Measurements from ENCODE around the gene LMO4.

LMO4 gene

DNA sequence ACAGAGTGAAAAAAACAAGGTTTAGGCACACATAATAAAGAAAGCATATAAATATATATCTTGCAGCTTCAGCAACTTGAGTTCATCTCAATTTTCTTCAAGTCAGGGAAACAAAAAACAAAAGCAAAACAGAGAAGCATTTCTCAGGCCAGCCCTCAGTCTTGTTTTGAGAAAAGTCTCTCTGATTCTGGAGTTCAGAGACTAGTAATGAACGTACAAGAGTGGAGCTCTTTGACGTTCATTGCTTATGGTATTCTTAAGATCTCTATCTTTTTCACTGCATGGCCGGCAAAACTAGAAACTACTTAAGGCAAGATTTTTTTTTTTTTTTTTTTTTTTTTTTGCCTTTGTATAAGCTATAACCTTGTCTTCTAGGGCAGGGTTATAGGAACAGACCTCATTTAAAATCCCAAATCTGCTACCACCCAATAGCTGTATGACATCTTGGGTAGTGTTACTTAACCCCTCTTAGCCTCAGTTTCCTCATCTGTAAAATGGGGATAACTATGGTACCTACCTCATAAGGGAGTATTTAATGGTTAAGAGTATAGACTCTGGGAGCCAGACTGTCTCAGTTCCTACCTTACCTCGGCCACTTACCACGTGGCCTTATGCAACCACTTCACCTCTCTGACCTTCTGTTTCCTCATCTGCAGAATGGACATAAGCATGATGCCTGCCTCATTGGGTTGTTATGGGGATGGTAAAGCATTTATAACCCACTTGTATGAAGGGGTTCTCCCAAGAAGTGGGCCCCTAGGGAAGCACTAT, 33.6 kb downstream of the LMO4 start:
- DNase-seq, result peak in 1 of 5 experiments; percentile 85

GRCh38 chr1:87362834-87363426, 34.2 kb downstream of the LMO4 start:
- DNase-seq, result no peak

GRCh38 chr1:87367549-87367948, 38.9 kb downstream of the LMO4 start:
- DNase-seq, result no peak

DNA sequence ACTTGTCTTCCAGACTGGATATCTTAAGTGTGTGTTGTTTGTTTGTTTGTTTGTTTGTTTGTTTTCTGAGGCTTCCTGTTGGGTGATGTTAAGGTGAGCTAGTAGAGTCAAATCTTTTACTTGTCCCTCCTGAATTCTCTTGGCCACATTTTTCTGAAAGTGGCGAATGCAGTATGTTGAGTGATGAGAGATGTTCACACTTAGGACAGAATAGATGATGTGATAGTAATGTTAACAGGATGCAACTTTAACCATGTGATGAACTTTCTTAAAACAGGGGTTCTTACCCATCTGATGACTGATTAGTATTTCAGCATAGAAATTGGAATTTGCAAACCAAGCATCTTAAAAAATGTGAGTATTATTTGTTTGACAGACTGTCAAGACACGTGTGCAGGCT, 40.2 kb downstream of the LMO4 start:
- DNase-seq, result peak in 1 of 5 experiments; percentile 7

DNA sequence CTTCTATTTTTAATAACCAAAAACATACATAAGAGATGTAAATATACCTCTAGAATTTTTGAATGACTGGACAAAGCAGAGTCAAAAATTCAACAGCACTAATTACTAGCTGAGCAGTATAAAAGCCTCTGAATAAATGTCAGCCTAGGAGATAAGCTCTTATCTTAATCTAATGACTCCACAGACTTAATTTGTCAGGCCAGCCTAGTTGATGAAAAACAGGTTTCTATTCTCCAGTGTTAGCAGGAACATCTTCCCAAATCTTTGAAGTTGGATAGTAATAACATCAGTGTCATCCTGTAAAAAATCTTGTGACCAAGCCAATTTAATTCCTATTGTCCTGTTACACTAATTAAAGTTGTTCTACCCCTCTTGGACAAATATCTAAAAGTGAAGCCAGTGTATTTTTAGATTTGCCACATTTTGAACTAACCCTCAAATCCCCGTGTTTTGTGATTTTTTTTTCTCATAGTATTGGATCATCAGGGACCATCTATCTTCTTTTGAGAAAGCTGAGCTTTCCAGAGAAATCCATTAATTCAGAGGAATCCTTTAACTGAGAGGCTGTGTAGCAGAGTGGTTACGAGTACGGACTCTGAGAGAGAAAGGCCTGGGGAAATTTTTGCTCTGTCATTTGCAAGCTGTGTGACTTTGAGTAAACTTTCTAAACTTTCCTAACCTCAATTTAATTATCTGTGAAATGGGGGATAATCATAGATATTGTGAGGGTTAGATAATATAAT, 41.2 kb downstream of the LMO4 start:
- DNase-seq, result no peak

GRCh38 chr1:87370544-87370943, 41.9 kb downstream of the LMO4 start:
- no peak for DNase-seq

DNA sequence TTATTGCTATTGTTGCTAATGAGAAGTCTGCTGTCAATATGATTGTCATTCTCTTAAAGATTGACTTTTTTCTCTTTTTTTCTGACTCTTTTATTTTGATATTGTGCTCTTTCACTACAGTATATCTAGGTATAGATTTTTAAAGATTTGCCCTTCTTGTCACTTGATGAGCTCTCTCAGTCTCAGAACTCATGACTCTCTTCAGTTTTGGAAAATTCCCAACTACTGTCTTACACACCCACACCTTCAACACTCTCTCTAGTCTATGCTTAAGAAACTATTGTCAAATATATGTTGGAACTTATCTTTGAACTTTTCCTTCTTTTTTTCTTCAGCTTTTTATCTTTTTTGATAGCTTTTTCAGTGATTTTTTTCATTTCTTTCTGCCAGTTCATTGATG, 50.6 kb downstream of the LMO4 start:
- DNase-seq, result no peak

- DNase-seq, result no peak
These were observed 57.6 kb downstream of the LMO4 start for GRCh38 chr1:87386217-87386790.

- no peak for DNase-seq
These were observed 59.7 kb downstream of the LMO4 start for GRCh38 chr1:87388411-87388810.

GRCh38 chr1:87389011-87389410, 60.3 kb downstream of the LMO4 start:
- no peak for DNase-seq

DNA sequence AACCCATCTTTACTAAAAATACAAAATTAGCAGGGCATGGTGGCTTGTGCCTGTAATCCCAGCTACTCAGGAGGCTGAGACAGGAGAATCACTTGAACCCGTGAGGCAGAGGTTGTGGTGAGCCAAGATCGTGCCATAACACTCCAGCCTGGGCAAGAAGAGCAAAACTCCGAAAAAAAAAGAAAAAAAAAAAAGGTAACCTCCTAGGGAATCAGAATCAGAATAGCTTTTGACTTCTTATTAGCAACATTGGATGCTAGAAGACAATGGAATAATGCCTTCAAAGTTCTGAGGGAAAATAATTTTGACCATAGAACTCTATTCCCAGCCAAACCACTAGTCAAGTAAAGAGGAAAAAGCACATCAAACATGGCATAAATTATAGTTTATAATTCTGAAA, 60.9 kb downstream of the LMO4 start:
- DNase-seq, result no peak

- DNase-seq, result no peak
These were observed 63.8 kb downstream of the LMO4 start for GRCh38 chr1:87392248-87393192.

DNA sequence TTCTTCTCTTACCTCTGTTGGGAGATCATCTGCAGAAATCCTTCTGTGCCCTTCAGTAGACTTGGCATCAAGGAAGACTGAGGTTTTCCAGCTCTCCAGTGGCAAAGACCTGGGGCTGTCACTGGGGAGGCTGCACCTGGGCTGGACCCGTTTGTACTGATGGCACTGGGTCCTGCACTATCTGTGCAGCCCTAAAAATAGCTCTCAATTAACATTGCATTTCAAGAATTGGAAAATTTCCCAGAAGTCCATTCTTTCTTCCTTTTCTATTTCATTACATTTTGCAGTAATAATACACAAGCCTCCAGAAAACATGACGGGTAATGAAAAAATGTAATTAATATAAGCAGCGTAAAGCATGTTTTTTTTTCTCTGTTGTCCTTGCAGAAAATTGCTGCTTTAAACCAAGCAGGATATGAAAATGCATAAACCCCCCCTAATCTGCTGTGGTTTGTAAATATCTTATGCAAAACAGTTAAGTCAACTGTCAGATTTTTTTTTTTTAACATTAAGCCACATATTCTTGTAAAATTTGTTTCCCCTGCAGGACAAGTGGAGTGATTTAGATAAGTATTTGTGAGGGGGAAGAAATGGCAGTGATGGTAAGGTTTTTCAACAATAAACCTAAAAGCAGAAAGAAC, 64.9 kb downstream of the LMO4 start:
- peak in 1 of 5 experiments; percentile 17 for DNase-seq

DNA sequence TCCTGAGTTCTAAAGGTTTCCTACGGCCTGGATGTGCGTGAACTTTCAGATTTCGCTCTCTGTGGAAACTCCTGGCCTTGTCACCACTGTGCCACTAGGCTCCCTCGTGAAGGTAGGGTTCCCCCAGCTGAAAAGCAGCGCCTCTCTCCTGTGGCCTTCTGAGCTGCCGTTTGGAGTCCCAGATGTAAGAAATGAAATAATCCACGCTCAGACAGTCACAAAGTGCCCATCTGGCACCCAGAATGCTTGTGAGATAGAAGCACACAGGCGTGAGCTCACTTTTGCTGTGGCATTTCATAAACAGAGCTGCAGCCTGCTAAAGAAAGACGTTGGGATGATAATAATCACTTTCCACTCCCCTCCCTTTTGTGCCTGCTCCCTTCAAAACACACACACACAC, 65.8 kb downstream of the LMO4 start:
- DNase-seq, result peak in 1 of 5 experiments; percentile 43

DNA sequence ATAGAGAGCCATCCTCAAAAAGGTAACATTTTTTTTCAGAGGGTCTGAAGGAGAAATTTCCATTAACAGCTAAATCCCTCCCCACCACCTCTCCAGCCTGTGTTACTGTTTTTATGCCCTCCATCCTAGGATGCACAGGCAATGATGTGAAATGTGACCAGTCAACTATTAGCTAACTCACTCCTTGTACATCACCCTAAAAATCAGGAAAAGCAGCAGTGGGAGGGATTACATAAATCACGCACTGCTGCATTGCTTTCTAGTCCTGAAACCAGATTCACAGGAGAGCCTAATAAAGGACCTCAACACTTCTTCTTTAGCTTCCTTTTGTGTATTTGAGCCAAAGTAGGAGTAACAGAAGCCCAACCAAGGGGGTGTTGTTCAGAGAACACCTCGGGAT, 66.3 kb downstream of the LMO4 start:
- DNase-seq, result no peak
